Measurements from ENCODE around the gene ADAMTS17. TPM values are rescaled to one million over a fixed set of nuclear protein-coding genes. Genes with fewer than 3 reads are reported as not detected.

ADAMTS17 gene
- total and polyA plus RNA-seq, 8 donors, result 4.2 to 16.4 (median 10.8) TPM

- 40 to 41% methylated on average over 17 of the region's 17 CpGs for WGBS, 2 donors
- Histone ChIP-seq H3K27ac (peak overlapping the region; percentile 92 to 98 (median 96)), H3K36me3 (no peaks in the 10 kb centered on the region), H3K9me3 (no peaks in the 10 kb centered on the region), H3K4me1 (peaks cover 0 to 7% (median 0%) of the 10 kb centered on the region in 3 donors), H3K27me3 (no peaks in the 10 kb centered on the region), H3K4me3 (peak overlapping the region in 3 of 4 donors; percentile 66 to 80 (median 73))
- no peak for TF ChIP-seq CTCF (IDR thresholded peaks at IDR 0.05)
- intact Hi-C loops (cut with DNase I), result loop anchor here in 2 of 3 donors (5.0 to 10.0 kb wide), 2 partner anchors 223 to 225 kb away; no protein-coding TSS in a partner anchor
- ATAC-seq (no peak), FAIRE-seq (no peak), DNase-seq (no peak)
These were observed 7.5 kb upstream of the ADAMTS17 start for GRCh38 chr15:100349321-100349695.

GRCh38 chr15:100348578-100348977 is 6.8 kb upstream of the ADAMTS17 start:
- ATAC-seq (no peak), FAIRE-seq (no peak)

GRCh38 chr15:100346866-100347512 is 5.2 kb upstream of the ADAMTS17 start:
- no peak overlapping the region for H3K27ac ChIP-seq
- DNase-seq (no peak), ATAC-seq (no peak), FAIRE-seq (no peak)
- 94 to 98% methylated on average over 2 of the region's 2 CpGs for WGBS, 2 donors
- no peaks in the 10 kb centered on the region for H3K36me3 ChIP-seq
- no peaks in the 10 kb centered on the region for H3K27me3 ChIP-seq
- TF ChIP-seq CTCF (IDR thresholded peaks at IDR 0.05), result no peak
- intact Hi-C loops (cut with DNase I), result loop anchor here in 2 of 3 donors (5.0 to 10.0 kb wide), 2 partner anchors 225 to 228 kb away; no protein-coding TSS in a partner anchor
- no peaks in the 10 kb centered on the region for H3K9me3 ChIP-seq
- H3K4me3 ChIP-seq, result no peak overlapping the region
- H3K4me1 ChIP-seq, result peaks cover 0 to 10% (median 0%) of the 10 kb centered on the region in 3 donors

More at GRCh38 chr15:100348578-100348977, 6.8 kb upstream of the ADAMTS17 start:
- DNase-seq, result no peak
- Histone ChIP-seq H3K4me1 (peaks cover 0 to 7% (median 0%) of the 10 kb centered on the region in 3 donors), H3K4me3 (no peak overlapping the region), H3K27ac (no peak overlapping the region), H3K27me3 (no peaks in the 10 kb centered on the region), H3K9me3 (no peaks in the 10 kb centered on the region), H3K36me3 (no peaks in the 10 kb centered on the region)
- WGBS, 2 donors, result 93 to 96% methylated on average over 8 of the region's 8 CpGs
- intact Hi-C loops (cut with DNase I), result loop anchor here in 2 of 3 donors (5.0 to 10.0 kb wide), 2 partner anchors 224 to 226 kb away; no protein-coding TSS in a partner anchor
- no peak for TF ChIP-seq CTCF (IDR thresholded peaks at IDR 0.05)

GRCh38 chr15:100345438-100345837 is 3.7 kb upstream of the ADAMTS17 start:
- no peak for TF ChIP-seq CTCF (IDR thresholded peaks at IDR 0.05)
- Histone ChIP-seq H3K27ac (no peak overlapping the region), H3K36me3 (no peaks in the 10 kb centered on the region), H3K4me3 (no peak overlapping the region), H3K4me1 (peaks cover 0 to 7% (median 0%) of the 10 kb centered on the region in 3 donors), H3K27me3 (no peaks in the 10 kb centered on the region), H3K9me3 (no peaks in the 10 kb centered on the region)
- no peak for FAIRE-seq
- no peak for ATAC-seq
- intact Hi-C loops (cut with DNase I), result loop anchor here in 2 of 3 donors (5.0 to 10.0 kb wide), 2 partner anchors 227 to 229 kb away; no protein-coding TSS in a partner anchor
- DNase-seq, result no peak
- WGBS, 2 donors, result 62 to 78% methylated on average over 3 of the region's 3 CpGs

- no peaks in the 10 kb centered on the region for H3K36me3 ChIP-seq
- H3K9me3 ChIP-seq, result no peaks in the 10 kb centered on the region
- H3K27ac ChIP-seq, result no peak overlapping the region
- TF ChIP-seq CTCF (IDR thresholded peaks at IDR 0.05), result no peak
- peaks cover 0 to 8% (median 0%) of the 10 kb centered on the region in 3 donors for H3K4me1 ChIP-seq
- DNase-seq (no peak), ATAC-seq (no peak), FAIRE-seq (no peak)
- intact Hi-C loops (cut with DNase I), result loop anchor here in 1 of 3 donors (10.0 kb wide), 1 partner anchor 232 kb away; no protein-coding TSS in a partner anchor
- H3K4me3 ChIP-seq, result no peak overlapping the region
- no peaks in the 10 kb centered on the region for H3K27me3 ChIP-seq
- 85 to 87% methylated on average over 3 of the region's 3 CpGs for WGBS, 2 donors
These were observed 1.5 kb upstream of the ADAMTS17 start for GRCh38 chr15:100343251-100343650.
